Measurements from ENCODE around the gene CORO1A.

DNA sequence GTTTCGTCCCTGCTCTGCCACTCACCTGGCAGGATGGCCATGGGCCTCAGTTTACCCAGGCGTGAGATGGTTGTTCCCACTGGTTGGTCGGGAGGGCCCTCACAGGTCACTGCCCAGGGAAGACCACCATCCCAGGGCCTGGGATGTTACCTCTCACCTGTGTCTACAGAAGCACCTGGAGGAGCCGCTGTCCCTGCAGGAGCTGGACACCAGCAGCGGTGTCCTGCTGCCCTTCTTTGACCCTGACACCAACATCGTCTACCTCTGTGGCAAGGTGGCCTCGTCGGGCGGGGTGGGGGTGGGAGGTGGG is 4.1 kb downstream of the CORO1A start:
- TF ChIP-seq, protein P1, sequence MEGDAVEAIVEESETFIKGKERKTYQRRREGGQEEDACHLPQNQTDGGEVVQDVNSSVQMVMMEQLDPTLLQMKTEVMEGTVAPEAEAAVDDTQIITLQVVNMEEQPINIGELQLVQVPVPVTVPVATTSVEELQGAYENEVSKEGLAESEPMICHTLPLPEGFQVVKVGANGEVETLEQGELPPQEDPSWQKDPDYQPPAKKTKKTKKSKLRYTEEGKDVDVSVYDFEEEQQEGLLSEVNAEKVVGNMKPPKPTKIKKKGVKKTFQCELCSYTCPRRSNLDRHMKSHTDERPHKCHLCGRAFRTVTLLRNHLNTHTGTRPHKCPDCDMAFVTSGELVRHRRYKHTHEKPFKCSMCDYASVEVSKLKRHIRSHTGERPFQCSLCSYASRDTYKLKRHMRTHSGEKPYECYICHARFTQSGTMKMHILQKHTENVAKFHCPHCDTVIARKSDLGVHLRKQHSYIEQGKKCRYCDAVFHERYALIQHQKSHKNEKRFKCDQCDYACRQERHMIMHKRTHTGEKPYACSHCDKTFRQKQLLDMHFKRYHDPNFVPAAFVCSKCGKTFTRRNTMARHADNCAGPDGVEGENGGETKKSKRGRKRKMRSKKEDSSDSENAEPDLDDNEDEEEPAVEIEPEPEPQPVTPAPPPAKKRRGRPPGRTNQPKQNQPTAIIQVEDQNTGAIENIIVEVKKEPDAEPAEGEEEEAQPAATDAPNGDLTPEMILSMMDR (IDR thresholded peaks at IDR 0.05; ENCODE audit: low read length) = no peak
- TF ChIP-seq EZH2 (IDR thresholded peaks at IDR 0.05; ENCODE audit: borderline replicate concordance, low read length) = no peak
